ENCODE data around the gene COPZ1.

COPZ1 gene

DNA sequence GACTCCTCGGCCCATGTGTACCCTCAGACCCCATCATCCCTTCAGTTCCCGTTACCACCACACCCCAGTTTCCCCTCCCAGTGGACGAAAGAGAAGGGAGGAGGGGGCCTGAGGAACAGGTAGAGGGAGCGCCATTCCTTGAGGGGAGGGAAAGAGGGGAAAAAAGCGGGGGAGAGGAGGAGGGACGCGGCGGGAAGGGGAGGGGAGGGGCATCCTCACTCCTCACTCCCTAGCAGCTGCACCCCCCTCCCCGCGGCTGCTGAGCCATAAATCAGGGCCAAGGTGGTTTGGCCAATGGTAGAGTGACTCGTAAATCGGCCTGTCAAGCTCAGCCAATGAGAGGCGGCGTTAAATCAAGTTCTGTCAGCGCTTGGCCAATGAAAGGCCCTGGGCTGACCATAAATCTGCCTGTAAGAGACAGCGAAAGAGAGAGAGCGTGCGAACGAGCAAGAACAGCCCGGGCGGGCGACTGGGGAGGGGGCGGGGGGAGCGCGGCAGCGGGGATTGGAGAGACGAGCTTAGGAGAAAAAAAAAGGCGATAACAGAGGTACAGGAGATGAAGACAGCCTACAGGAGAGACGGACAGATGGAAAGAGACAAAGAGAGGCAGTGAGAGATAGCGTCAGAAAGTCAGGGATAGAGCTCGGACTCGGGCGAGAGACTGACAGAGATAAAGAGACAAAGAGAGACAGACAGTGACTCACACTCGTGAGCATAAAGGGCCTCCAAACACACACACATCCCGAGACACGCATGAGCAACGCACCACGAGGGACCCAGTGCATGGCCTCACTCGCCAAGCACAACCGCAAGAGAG lies 34.2 kb downstream of the COPZ1 start:
- peaks cover 18% of the 10 kb centered on the region for H3K4me1 ChIP-seq (ENCODE audit: control insufficient read depth, insufficient read depth, low read length)
- H3K4me3 ChIP-seq (ENCODE audit: low read length), result peak overlapping the region; percentile 85
- H3K36me3 ChIP-seq (ENCODE audit: control insufficient read depth, insufficient read depth, low read length), result no peaks in the 10 kb centered on the region
- H3K9me3 ChIP-seq (ENCODE audit: control insufficient read depth, low read length), result no peaks in the 10 kb centered on the region
- peaks cover 8% of the 10 kb centered on the region for H3K27me3 ChIP-seq (ENCODE audit: control insufficient read depth, insufficient read depth, low read length)
- peak overlapping the region; percentile 87 for H3K9ac ChIP-seq (ENCODE audit: low read length)

DNA sequence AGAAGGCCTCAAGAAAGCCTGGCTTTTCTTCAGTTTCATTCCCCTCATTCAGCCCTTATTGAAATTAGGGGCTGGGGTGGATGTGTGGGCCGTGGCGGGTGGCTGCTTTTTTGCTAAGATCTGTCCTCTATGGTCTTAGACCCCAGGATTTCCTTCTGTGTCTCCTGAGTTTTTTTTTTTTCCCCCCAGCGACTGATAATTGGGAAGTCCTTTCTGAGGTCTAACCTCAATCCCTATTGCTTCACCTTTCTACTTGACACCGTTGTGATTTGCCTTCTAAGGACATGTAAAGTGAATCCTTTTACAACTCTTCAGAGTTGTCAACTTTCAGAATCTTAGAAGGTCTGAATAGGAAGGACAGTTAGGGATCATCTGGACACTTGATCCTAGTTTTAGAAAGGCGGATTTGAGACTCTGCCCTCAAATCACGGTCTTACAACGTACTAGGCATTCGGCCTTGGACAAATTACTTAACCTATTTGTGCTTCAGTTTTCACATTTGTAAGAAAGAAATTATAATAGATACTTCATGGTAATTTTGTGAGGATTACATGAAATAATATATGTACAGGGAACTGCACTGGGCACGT lies 34.9 kb downstream of the COPZ1 start:
- Histone ChIP-seq H3K27me3 (ENCODE audit: control insufficient read depth, insufficient read depth, low read length) (peaks cover 8% of the 10 kb centered on the region), H3K36me3 (ENCODE audit: control insufficient read depth, insufficient read depth, low read length) (no peaks in the 10 kb centered on the region), H3K9ac (ENCODE audit: low read length) (peak overlapping the region; percentile 87), H3K4me3 (ENCODE audit: low read length) (peak overlapping the region; percentile 85), H3K9me3 (ENCODE audit: control insufficient read depth, low read length) (no peaks in the 10 kb centered on the region), H3K4me1 (ENCODE audit: control insufficient read depth, insufficient read depth, low read length) (peaks cover 18% of the 10 kb centered on the region)

DNA sequence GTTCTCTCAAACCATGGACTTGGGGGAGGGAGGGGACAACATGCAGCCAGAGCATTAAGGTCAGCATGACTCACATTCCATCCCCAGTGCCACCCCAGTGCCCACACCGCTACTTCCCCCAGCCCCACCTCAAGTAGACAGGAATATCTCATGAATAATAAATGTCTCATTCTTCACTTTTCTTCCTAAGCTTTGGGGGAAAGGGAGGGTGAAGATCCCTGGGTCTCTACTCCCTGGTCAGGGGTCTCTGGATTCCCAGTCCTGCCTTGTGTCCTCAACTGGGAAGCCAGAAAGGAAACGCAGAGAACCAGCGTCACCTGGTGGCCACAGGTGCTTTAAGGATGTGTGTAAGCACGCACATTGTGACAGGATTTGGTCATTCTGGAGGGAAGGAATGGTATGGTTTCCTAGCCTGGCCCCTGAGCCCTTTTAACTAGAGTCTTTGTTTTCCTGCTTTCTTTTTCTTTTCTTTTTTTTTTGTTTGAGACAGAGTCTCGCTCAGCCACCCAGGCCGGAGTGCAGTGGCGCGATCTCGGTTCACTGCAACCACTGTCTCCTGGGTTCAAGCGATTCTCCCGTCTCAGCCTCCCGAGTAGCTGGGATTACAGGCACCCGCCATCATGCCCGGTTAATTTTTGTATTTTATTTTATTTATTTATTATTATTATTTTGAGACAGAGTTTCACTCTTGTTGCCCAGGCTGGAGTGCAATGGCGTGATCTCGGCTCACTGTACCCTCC lies 36.0 kb downstream of the COPZ1 start:
- H3K9ac ChIP-seq (ENCODE audit: low read length), result no peak overlapping the region

DNA sequence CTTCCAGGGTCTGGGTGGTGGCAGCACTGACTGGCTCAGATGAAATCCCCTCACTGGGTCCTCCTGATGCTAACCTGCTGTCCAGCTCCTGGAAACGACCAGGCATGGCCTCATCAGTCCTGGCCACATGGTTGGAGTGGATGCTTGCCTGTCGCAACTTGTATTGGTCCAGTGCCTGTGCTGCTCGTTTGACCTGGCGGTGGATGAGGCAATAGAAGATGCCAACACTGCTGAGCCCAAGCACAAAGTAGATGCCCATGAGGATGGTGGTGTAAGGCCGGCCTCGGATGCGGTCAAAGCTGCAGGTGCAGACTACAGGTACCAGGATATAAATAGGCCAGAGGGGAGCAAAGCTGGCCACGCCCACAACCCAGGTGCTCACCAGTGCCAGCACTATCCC lies 38.1 kb downstream of the COPZ1 start:
- no peaks in the 10 kb centered on the region for H3K36me3 ChIP-seq (ENCODE audit: control insufficient read depth, insufficient read depth, low read length)
- H3K27me3 ChIP-seq (ENCODE audit: control insufficient read depth, insufficient read depth, low read length), result peaks cover 8% of the 10 kb centered on the region
- no peaks in the 10 kb centered on the region for H3K9me3 ChIP-seq (ENCODE audit: control insufficient read depth, low read length)
- no peak overlapping the region for H3K4me3 ChIP-seq (ENCODE audit: low read length)
- H3K9ac ChIP-seq (ENCODE audit: low read length), result no peak overlapping the region
- peaks cover 14% of the 10 kb centered on the region for H3K4me1 ChIP-seq (ENCODE audit: control insufficient read depth, insufficient read depth, low read length)

More for the DNA sequence above, 36.0 kb downstream of the COPZ1 start:
- Histone ChIP-seq H3K4me3 (ENCODE audit: low read length) (no peak overlapping the region), H3K36me3 (ENCODE audit: control insufficient read depth, insufficient read depth, low read length) (no peaks in the 10 kb centered on the region), H3K27me3 (ENCODE audit: control insufficient read depth, insufficient read depth, low read length) (peaks cover 8% of the 10 kb centered on the region), H3K4me1 (ENCODE audit: control insufficient read depth, insufficient read depth, low read length) (peaks cover 18% of the 10 kb centered on the region), H3K9me3 (ENCODE audit: control insufficient read depth, low read length) (no peaks in the 10 kb centered on the region)

DNA sequence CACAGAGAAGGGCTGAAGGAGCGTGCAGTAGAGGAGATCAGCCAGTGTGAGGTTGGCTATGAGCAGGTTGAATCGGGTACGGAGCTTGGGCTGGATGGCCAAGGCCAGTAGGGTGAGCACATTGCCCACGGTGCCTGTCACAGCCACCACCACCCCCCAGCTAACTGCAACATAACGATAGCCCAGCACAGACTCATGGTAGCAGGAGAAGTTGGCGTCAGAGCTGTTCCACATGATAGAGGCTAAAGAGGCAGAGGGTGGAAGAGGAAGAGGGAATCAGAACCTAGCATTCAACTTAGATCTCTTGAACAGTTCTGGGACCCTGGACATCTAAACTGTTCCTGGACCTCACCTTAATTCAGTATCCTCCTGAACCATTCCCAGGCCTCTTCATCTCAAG lies 38.7 kb downstream of the COPZ1 start:
- H3K4me1 ChIP-seq (ENCODE audit: control insufficient read depth, insufficient read depth, low read length), result peaks cover 14% of the 10 kb centered on the region
- no peak overlapping the region for H3K9ac ChIP-seq (ENCODE audit: low read length)
- H3K4me3 ChIP-seq (ENCODE audit: low read length), result no peak overlapping the region
- peaks cover 8% of the 10 kb centered on the region for H3K27me3 ChIP-seq (ENCODE audit: control insufficient read depth, insufficient read depth, low read length)
- no peaks in the 10 kb centered on the region for H3K36me3 ChIP-seq (ENCODE audit: control insufficient read depth, insufficient read depth, low read length)
- no peaks in the 10 kb centered on the region for H3K9me3 ChIP-seq (ENCODE audit: control insufficient read depth, low read length)

DNA sequence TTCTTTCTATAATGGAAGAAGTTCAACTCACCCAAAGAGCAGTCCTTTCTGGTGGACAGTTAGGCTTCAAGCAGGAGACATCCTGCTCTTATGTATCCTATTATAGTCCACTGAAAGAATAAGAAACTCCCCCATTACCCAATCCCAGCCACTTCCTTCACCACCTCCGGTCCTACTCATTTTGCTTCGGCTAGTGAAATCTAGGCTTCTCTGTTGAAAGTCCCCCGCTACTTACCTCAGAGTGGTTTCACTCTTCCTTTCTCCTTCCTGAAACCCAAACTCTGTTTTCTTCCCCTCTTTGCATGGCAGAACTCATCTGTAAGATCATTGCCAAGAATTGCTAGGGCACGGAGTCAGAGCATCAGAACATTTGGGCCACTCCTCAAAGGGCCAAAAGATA lies 39.5 kb downstream of the COPZ1 start, which contains the start of gene GPR84:
Gene GPR84 (minus strand): TSS at position 74 of the 400 bp plus-strand sequence. CDS start 635 bp downstream, outside the sequence.
- no peak within 1 kb of the TSS for H3K9ac ChIP-seq (ENCODE audit: low read length)

DNA sequence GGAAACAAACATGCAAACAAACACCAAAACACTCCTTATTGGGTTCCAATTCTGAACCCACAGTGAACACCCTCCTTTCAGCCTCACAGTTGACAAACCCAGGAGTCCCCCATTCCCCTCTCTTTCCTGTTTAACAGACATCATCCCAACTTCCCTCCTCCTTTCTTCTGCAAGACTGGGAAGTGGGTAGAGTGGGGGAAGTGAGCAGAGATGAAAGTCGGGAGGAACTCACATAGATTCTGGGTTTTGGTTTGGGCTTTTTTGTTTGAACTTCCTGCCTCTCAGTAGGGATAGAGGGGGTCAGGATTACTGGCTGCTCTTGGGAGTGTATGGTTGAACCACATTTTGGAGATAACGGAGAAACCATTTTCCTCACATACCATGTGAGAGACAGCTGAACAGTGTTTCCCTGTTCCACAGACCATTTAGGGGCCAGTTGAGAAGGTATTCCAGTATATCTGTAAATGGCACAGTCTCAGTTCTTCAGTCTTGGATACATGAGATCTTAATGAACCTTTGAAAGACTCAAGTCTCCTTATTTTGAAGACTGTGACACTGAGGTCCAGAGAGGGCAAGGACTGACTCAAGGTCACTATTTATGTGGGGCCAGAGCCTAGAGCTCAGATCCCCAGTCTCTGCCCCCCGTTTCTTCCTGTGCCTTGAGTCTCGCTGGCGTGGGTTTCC lies 43.2 kb downstream of the COPZ1 start:
- Histone ChIP-seq H3K9ac (ENCODE audit: low read length) (no peak overlapping the region), H3K36me3 (ENCODE audit: control insufficient read depth, insufficient read depth, low read length) (no peaks in the 10 kb centered on the region), H3K27me3 (ENCODE audit: control insufficient read depth, insufficient read depth, low read length) (peaks cover 12% of the 10 kb centered on the region), H3K9me3 (ENCODE audit: control insufficient read depth, low read length) (no peaks in the 10 kb centered on the region), H3K4me3 (ENCODE audit: low read length) (no peak overlapping the region), H3K4me1 (ENCODE audit: control insufficient read depth, insufficient read depth, low read length) (peaks cover 33% of the 10 kb centered on the region)

More for the DNA sequence above, 39.5 kb downstream of the COPZ1 start, which contains the start of gene GPR84:
- Histone ChIP-seq H3K9me3 (ENCODE audit: control insufficient read depth, low read length) (no peaks in the 10 kb centered on the region), H3K4me3 (ENCODE audit: low read length) (no peak within 1 kb of the TSS), H3K4me1 (ENCODE audit: control insufficient read depth, insufficient read depth, low read length) (peaks cover 21% of the 10 kb centered on the region), H3K36me3 (ENCODE audit: control insufficient read depth, insufficient read depth, low read length) (no peaks in the 10 kb centered on the region), H3K27me3 (ENCODE audit: control insufficient read depth, insufficient read depth, low read length) (peaks cover 14% of the 10 kb centered on the region)

DNA sequence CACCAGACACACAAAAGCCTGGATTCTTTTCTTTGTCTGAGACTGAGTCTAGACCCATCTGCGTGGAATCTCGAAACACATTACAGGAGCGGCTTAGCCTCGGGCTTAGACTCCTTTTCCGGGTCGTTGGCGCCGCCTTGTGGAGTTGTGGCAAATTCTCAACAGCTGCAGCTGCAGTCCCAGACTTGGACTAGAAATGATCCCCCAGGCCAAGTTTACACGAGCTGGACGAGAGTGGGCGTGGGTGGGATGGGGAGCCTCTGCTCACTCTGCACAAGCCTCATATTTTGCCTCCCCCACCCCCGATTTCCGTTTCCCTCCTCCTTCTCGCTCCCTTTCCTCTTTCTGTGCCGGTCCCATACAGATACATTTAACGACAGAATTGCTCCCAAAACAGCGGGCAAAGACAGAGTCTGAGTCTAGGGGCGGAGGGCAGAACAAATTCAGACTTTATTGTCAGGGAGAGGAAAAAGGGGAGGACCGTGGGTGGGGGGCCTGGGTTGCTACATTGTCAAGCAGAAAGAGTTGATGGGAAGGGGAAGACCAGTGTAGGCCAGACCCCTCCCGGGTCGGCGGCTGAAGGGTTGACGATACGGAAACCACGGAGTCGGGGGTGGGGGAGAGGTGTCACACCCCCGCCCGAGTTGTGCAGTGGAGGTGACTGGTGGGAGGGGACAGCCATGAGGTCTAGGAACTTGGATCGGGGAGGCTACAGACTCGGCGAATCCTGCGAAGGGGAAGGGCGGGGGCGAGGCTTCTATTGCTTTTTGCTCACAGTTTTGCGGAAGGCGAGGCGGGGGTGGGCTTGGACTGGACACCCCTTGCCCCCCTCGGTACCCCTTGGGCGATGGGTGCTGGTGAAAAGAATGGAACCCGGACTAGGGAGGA lies 44.0 kb downstream of the COPZ1 start:
- no peaks in the 10 kb centered on the region for H3K9me3 ChIP-seq (ENCODE audit: control insufficient read depth, low read length)
- H3K36me3 ChIP-seq (ENCODE audit: control insufficient read depth, insufficient read depth, low read length), result no peaks in the 10 kb centered on the region
- H3K4me1 ChIP-seq (ENCODE audit: control insufficient read depth, insufficient read depth, low read length), result peaks cover 37% of the 10 kb centered on the region
- peak overlapping the region; percentile 11 for H3K9ac ChIP-seq (ENCODE audit: low read length)
- peaks cover 9% of the 10 kb centered on the region for H3K27me3 ChIP-seq (ENCODE audit: control insufficient read depth, insufficient read depth, low read length)
- no peak overlapping the region for H3K4me3 ChIP-seq (ENCODE audit: low read length)

DNA sequence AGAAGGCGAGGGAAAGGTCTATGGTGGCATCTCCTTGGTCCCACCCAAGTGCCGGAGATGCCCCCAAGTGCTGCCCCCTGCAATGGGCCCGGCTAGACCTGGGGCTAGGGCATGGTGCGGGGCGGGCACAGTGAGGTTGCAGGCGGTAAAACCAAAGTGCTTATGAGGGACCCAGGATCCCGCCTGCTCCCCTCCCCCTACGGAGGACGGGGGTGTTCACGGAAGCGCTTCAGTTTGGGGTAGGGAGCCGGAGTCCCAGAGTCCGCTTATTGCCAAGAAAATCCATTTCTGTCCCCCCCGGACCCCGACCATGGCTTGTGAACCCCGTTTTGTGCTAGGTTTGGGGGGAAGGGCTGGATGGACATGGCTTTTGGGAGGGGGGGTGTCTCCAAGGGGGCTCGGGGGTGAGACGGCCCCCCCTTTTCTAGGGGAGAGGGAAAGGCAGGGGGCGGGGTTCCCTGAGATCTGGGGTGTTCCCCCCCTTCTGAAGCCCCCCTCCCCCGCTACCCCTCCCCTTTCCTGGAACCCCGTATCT lies 44.7 kb downstream of the COPZ1 start:
- H3K27me3 ChIP-seq (ENCODE audit: control insufficient read depth, insufficient read depth, low read length), result peaks cover 9% of the 10 kb centered on the region
- H3K4me3 ChIP-seq (ENCODE audit: low read length), result no peak overlapping the region
- H3K9ac ChIP-seq (ENCODE audit: low read length), result peak overlapping the region; percentile 51
- H3K4me1 ChIP-seq (ENCODE audit: control insufficient read depth, insufficient read depth, low read length), result peaks cover 44% of the 10 kb centered on the region
- no peaks in the 10 kb centered on the region for H3K9me3 ChIP-seq (ENCODE audit: control insufficient read depth, low read length)
- H3K36me3 ChIP-seq (ENCODE audit: control insufficient read depth, insufficient read depth, low read length), result no peaks in the 10 kb centered on the region

DNA sequence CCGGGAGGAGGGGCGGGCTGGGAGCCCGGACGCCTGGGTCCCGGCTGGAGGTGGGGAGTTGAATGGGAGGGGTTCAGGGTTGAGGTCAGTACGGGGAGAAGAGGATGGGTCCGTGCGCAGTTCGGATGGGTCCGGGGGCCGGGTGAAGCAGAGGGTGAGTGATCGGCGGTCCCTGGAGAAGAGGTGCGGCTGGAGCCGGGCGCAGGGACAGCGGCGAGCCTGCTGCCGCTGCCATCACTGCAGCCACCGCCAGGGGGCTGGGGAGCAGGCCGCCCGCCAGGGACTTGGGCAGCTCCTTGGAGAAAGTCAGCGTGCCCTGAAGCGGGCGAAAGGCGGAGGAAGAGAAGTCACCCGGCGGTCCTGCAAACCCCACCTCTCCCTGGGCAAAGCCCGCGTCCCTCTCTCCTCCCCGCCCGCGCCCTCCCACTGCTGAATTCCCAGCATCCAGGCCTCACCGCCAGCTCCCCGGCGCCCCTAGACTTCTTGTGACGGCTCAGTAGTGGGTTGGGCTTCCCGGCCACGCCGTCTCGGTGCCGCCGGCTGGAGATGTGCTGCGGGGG lies 45.3 kb downstream of the COPZ1 start:
- Histone ChIP-seq H3K27me3 (ENCODE audit: control insufficient read depth, insufficient read depth, low read length) (peaks cover 9% of the 10 kb centered on the region), H3K4me3 (ENCODE audit: low read length) (no peak overlapping the region), H3K9me3 (ENCODE audit: control insufficient read depth, low read length) (no peaks in the 10 kb centered on the region), H3K9ac (ENCODE audit: low read length) (peak overlapping the region; percentile 51), H3K4me1 (ENCODE audit: control insufficient read depth, insufficient read depth, low read length) (peaks cover 50% of the 10 kb centered on the region), H3K36me3 (ENCODE audit: control insufficient read depth, insufficient read depth, low read length) (no peaks in the 10 kb centered on the region)
